Activated CD4-positive, alpha-beta T cell treated with anti-CD3 and anti-CD28 coated beads, Interleukin-2, Interleukin-6, amounts not matched to agents 100 ng/mL and 50 ng/mL, durations not matched to agents 16 hours and 8 hours (primary cell): ENCODE results near the gene CC2D1A.

Experiments used
- DNase-seq: peaks from one replicate; pipeline ENCODE4 v3.0.0-alpha.2; 2020

Gene CC2D1A

GRCh38 chr19:13905634-13906520 is at the start of gene CC2D1A, which contains the start of gene BRME1:
TSS of gene CC2D1A (plus strand) at chr19:13906201. CDS start at chr19:13906442, 241 bp downstream.
TSS of gene BRME1 (minus strand) at chr19:13906117. CDS start at chr19:13904892, 1,225 bp downstream.
- peak; percentile 97 for DNase-seq

- no peak for DNase-seq
Observed at GRCh38 chr19:13856497-13856896, 49.5 kb upstream of the CC2D1A start.

- DNase-seq, result no peak
Observed at GRCh38 chr19:13859361-13859880, 46.6 kb upstream of the CC2D1A start.

- no peak for DNase-seq
Observed at GRCh38 chr19:13860679-13861391, 45.2 kb upstream of the CC2D1A start.

- DNase-seq, result no peak
Observed at GRCh38 chr19:13861392-13861713, 44.6 kb upstream of the CC2D1A start.

- DNase-seq, result peak; percentile 93
Observed at GRCh38 chr19:13861714-13862531, 44.1 kb upstream of the CC2D1A start.

- no peak for DNase-seq
Observed at GRCh38 chr19:13864046-13864666, 41.8 kb upstream of the CC2D1A start.

GRCh38 chr19:13864667-13865570 is 41.1 kb upstream of the CC2D1A start:
- no peak for DNase-seq

- no peak for DNase-seq
Observed at GRCh38 chr19:13865571-13866462, 40.2 kb upstream of the CC2D1A start.

GRCh38 chr19:13866463-13867046 is 39.4 kb upstream of the CC2D1A start:
- DNase-seq, result no peak

- no peak for DNase-seq
Observed at GRCh38 chr19:13868663-13869062, 37.3 kb upstream of the CC2D1A start.

GRCh38 chr19:13869281-13869680 is 36.7 kb upstream of the CC2D1A start:
- DNase-seq, result no peak

- DNase-seq, result no peak
Observed at GRCh38 chr19:13870873-13871272, 35.1 kb upstream of the CC2D1A start.

GRCh38 chr19:13872339-13872694 is 33.7 kb upstream of the CC2D1A start:
- DNase-seq, result no peak

- DNase-seq, result no peak
Observed at GRCh38 chr19:13872695-13873389, 33.2 kb upstream of the CC2D1A start.

GRCh38 chr19:13873834-13874515 is 32.0 kb upstream of the CC2D1A start:
- DNase-seq, result no peak

- no peak for DNase-seq
Observed at GRCh38 chr19:13875824-13876223, 30.2 kb upstream of the CC2D1A start.

- DNase-seq, result no peak
Observed at GRCh38 chr19:13876834-13877233, 29.2 kb upstream of the CC2D1A start, which contains the start of gene NANOS3. TSS of gene NANOS3 (plus strand) at chr19:13877134. CDS start at chr19:13877249, 115 bp downstream.

- no peak for DNase-seq
Observed at GRCh38 chr19:13877303-13877702, 28.7 kb upstream of the CC2D1A start.
